NCI-H510A (cell line): ENCODE measurements around the gene ESRRG.
"Not testable (repeated sequence)": the region's sequence is repeated elsewhere in the genome, so short reads cannot be mapped to it uniquely, and the experiment has no call there.

ENCODE experiments used
- DNase-seq: peaks from one replicate; lab custom pipeline; 2025; lab: John Stamatoyannopoulos, UW

Gene ESRRG

DNA sequence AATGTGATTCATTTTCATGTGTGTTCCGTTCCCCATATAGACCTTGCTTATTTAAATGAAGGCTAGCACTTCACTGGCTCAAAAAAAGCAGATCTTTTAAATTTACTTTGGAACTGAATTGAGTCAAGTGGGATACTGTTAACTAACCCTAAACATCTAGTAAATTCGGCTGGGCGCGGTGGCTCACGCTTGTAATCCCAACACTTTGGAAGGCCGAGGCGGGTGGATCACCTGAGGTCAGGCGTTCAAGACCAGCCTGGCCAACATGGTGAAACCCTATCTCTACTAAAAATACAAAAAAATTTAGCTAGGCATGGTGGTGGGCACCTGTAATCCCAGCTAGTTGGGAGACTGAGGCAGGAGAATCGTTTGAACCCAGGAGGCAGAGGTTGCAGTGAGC, 19.2 kb downstream of the ESRRG start:
- not testable (repeated sequence) for DNase-seq

DNA sequence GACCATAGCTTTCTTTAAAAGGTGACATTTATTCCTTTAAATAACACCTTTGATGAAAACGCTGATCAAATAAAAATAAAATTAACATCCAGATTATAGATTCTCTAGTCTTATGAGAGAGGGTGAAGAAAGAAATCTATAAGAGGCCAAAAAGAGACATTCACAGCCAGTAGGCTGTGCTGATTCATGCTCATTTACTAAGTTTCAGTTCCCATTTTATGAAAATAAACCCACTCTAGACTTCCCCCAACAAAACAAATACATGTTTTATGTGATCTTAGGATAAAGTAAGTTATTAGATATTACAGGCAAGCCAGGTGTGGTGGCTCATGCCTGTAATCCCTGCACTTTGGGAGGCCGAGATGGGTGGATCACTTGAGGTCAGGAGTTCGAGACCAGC, 21.1 kb downstream of the ESRRG start:
- DNase-seq, result no peak

DNA sequence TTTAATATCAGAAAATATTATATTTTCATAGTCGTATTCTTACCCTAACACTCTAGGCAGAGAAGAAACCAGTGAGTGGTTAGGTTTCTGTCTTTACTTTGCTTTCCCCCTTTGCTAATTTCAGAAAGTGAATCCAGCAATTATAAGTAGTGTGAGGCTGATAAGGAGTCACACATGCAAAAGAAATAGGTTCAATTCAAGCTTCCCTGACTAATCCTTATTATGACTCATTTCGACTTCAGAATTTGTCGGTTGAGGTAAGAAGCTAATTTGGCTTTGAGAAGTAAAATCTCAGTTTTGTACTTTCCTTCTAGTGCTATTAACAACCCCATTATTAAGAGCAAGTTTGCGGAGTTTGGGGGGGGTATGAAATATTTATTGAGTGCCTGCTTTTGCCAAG, 22.4 kb downstream of the ESRRG start:
- DNase-seq, result no peak

- no peak for DNase-seq
These were observed 31.5 kb downstream of the ESRRG start for GRCh38 chr1:216691710-216692109.

DNA sequence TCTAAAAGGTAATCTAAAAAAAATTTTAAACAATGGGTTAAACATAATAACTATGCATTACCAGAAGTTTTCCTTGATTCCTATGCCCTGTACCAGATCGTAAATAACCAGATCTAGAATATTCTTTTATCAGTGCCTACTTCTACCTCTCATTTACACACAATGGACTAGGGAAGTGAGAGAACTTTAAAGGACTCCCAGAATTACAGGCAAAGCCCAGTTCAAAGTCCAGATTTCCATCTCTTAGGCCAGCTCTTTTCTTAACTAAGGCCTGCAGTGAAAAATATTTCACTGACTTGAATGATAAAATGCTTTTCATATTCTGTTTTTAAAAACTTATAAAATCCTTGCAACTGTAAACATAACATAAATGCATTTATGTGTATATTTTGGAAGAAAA, 32.6 kb downstream of the ESRRG start:
- no peak for DNase-seq

- no peak for DNase-seq
These were observed 35.0 kb downstream of the ESRRG start for GRCh38 chr1:216688127-216688657.

- no peak for DNase-seq
These were observed 36.1 kb downstream of the ESRRG start for GRCh38 chr1:216686860-216687766.

DNA sequence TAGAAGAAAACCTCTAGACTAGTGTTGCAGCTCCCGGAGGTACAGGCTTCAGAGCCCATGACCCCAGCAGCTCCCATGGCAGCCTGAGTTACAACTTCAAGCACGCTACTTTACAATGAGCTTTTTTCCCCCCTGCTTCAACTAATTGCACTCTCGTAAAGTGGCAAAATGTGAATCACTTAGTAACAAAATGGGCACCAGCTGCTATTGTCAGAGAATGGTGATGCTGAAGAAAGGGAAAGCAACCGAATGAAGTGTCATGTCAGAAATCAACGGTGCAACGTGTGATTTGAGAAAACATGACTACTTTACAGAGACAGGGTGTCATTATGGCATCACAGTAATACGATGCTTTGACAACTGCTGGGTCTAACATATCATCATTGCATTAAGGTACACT, 40.5 kb downstream of the ESRRG start:
- DNase-seq, result no peak

DNA sequence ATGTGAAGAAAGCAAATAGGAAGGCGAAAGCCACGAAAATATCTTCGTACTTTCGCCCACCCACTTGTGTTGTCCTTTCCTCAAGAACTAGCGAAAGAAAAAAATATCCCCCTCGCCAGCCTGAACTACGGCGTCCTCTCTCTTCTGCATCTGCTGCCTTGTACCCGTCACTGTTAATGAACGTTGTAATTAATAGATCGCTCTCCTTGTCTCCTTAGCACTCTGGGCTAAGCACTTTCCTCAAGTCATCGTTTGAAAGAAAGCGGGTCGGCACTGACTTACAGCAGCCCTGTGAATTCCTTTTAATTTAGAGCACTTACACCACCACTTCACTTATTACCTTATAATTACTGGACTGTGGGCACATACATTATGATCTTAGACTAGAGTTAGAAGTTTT, 44.1 kb downstream of the ESRRG start:
- no peak for DNase-seq

- no peak for DNase-seq
These were observed 52.9 kb downstream of the ESRRG start for GRCh38 chr1:216670118-216670883.

DNA sequence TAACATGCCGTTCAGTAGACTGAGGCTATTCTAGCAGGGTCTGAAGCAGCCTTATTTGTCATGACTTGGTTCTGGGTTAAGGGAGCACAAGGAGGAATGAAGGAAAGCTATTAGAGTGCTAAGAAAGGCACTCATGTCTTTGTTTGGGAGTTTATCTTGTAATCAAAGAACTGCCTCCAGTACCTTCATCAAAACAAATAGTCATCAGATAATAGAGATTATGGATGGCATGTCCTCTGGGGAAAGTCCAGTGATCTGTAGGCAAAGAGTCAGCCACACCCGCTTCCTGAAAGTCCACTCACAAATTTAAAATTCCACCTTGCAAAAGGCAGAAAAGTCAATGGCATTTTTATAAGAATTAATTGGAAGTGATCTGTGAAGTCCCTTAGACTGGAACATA, 56.8 kb downstream of the ESRRG start:
- DNase-seq, result no peak

DNA sequence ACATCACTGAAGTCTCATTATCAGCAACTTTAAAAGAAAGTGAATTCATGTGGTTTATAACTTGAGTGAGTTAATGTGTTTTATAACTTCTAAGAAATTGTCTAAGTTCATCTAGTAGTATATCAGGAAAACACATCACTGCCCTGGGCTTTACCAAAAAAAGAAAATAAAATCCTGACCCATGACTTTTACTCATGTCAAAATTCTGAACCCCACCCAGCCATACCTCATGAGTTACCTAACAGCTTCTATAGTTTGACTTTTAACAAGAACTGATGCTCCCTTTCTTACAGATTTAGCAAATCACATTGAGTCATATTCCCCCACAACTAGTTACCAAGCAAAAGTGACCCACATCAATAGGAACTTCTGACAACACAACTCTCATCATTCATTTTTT, 57.4 kb downstream of the ESRRG start:
- DNase-seq, result no peak

- no peak for DNase-seq
These were observed 57.8 kb downstream of the ESRRG start for GRCh38 chr1:216665406-216665805.

GRCh38 chr1:216662681-216663080, 60.5 kb downstream of the ESRRG start:
- no peak for DNase-seq

GRCh38 chr1:216660561-216660960, 62.7 kb downstream of the ESRRG start:
- no peak for DNase-seq

GRCh38 chr1:216653001-216653400, 70.2 kb downstream of the ESRRG start:
- no peak for DNase-seq

GRCh38 chr1:216651826-216652418, 71.3 kb downstream of the ESRRG start:
- DNase-seq, result no peak

DNA sequence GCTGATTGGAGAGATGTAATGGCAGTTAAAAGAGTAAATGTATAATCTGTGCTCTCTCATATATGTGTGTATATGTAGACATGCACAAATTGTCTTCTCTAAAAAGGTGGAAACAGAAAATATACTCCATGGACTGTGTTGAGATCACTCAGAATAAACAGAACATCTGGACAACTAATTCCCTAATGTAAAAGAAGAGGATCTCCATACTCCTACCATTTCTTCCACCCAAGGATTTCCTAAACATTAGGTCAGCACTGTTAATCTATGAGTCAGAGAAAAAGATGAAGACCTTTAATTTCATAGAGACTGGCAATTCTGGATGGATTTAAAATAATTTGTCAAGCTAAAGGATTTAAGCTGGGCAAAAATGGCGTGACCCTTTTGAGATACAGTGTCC, 80.1 kb downstream of the ESRRG start:
- DNase-seq, result no peak

- no peak for DNase-seq
These were observed 81.4 kb downstream of the ESRRG start for GRCh38 chr1:216641669-216642460.

- no peak for DNase-seq
These were observed 83.1 kb downstream of the ESRRG start for GRCh38 chr1:216640100-216640499.

DNA sequence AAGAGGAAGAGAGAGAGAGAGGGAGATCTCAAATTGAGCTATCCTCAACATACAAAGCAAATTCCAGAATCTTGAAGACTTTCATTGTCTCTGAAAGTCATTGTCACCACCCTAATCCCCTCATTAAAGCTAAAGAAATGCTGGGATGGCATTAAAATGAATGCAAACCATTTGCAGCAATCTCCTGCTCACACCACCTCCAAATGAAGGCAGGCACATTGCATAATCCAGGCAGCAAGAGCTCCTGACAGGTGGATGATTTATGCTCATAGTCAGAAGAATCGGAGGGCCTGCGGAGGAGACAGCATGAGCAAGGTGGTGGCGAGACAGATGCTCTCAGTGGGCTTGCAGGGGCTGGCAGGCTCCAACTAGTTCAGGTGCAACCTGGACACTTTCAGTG, 90.2 kb downstream of the ESRRG start:
- DNase-seq, result no peak

DNA sequence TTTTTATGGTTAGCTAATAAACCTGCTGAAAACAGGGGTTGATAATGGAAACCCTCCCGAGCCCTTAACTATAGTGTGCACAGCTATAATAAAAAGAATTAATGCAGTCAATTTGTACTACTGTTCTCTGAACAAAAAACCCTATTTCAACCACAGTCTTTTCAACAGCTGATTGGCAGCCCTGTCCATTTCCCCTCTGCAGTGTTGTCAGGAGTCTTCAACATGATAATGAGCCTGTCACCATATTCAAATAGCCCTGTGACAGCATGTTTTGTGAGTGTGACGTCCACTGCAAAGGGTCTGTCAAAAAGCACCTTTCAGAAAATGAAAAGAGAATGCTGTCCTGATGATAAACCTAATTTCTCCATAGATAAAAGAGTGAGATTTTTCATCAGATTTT, 92.7 kb downstream of the ESRRG start:
- no peak for DNase-seq
